Lung microvascular endothelial cell (primary cell): Measurements from ENCODE around the gene MXD4. TPM values are rescaled to one million over a fixed set of nuclear protein-coding genes. Genes with fewer than 3 reads are reported as not detected.
"Not testable (repeated sequence)": the region's sequence is repeated elsewhere in the genome, so short reads cannot be mapped to it uniquely, and the experiment has no call there.

Experiments used
- DNase-seq, 2 donors: peaks; one replicate each; pipeline versions ENCODE4 v3.0.0 to v3.0.0-alpha.2; 2010; ENCODE audit warnings: low read depth in 2 of 2
- total RNA-seq: library from RNA; depleted of rRNA; stranded (reverse); fragments of >200 nt; gene quantifications from 2 replicates; pipeline ENCODE4 v1.2.1, GENCODE V29; 2014

MXD4 gene
- total RNA-seq, 1 donor from 2014 or later = 56.2 TPM

DNA sequence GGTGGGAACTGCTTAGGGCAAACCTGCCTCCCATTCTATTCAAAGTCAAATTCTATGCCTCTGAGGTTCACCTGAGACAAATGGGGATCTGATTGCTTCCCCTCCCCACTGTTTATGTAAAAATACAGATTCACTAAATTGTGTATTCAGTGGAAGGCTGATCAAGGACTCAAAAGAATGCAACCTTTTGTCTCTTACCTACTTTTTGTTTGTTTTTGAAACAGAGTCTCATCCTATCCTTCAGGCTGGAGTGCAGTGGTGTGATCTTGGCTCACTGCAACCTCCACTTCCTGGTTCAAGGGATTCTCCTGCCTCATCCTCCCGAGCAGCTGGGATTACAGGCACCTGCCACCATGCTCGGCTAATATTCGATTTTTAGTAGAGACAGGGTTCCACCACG is 40.5 kb downstream of the MXD4 start:
- DNase-seq = not testable (repeated sequence)

DNA sequence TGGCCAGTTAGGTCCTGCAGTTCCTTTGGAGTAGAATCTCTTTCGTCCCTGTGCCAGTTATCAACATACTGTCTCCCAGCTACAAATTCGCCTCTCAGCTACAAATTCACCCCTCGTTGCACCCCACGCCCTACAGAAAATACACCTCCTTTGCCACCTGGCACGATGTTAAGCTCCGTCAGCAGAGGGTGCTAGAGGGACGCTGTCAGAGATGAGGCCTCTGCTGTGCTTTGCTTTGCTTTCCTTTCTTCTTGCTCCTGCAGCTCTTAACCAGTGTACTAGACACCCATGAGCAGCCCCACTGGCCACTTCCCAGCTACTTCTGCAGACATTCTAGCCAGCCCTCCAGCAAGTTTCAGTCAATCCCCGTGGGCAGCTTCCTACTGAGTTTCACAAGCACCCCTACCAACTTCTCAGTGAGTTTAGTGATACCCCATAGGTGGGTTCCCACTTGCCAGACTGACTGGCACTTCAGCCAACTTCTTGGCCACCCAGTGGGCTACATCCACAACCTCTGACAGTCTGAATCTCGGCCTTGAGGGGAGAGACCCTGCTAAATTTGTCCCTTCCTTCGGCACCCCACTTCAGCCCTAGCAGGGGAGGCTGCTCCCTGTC is 41.8 kb downstream of the MXD4 start:
- DNase-seq = peak; percentile 69 to 79

DNA sequence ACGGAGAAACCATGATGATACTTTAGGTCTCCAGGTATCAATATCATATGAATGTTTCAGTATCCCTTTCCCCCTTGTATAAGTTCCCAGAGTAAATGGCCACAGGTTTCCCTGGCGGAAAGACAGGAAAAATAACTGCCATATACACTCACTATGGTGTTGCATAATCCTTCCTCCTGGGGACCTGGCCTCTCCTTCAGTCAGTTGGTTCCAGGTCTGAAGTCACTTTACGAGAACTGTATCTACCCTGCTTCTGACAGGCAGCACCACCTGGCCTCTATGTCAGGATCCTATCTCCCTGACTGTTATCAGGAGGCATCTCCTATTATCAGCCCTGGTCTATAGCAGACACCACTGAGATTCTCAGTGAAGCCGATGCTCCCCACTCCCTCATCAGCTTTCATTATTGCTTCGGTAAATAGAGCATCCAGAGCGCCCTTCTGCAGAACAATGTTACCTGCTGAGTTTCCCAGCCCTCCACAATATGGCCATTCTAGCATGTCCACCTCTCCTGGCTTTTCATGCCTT is 42.6 kb downstream of the MXD4 start:
- no peak for DNase-seq

- DNase-seq = no peak
These were observed 43.5 kb downstream of the MXD4 start for GRCh38 chr4:2218436-2218835.

DNA sequence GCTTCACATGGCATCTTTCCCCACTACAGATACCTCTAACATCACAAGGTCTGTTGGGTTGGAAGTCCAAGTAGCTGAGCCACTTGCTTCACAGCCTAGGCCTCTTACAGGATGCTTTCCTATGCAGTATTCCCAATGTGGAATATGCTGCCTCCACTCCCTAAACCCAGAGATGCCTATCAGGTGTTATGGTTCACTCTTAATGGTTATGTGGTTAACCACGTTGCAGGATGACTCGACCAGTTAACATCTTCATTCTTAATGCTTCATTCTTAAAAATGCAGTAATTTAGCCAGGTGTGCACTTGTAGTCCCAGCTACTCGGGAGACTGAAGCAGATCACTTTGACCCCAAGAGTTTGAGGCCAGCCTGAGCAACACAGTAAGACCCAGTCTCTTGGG is 44.2 kb downstream of the MXD4 start:
- no peak for DNase-seq

GRCh38 chr4:2212831-2213230 is 49.1 kb downstream of the MXD4 start:
- no peak for DNase-seq

- not testable (repeated sequence) for DNase-seq
These were observed 59.1 kb downstream of the MXD4 start for GRCh38 chr4:2202789-2203188.

Other genes starting within 250 kb of the MXD4 start
- gene NAT8L, start 202.8 kb downstream of the MXD4 start, total RNA-seq = under 0.01 TPM in 2 replicates
- gene HAUS3, start 20.0 kb downstream of the MXD4 start, total RNA-seq = 4.6 and 6.7 TPM in 2 replicates
- 1.3 and 3.4 TPM in 2 replicates for gene POLN, start 20.0 kb downstream of the MXD4 start, total RNA-seq
- gene ZFYVE28, start 156.5 kb upstream of the MXD4 start, total RNA-seq = 1.8 and 2.6 TPM in 2 replicates
- not detected in 2 replicates for gene CFAP99, start 156.8 kb upstream of the MXD4 start, total RNA-seq
- gene RNF4, start 207.0 kb upstream of the MXD4 start, total RNA-seq = 30.0 and 30.5 TPM in 2 replicates